GM12892 (cell line): ENCODE measurements around the gene WDR36.

Experiments used
- DNase-seq: peaks from one replicate; pipeline ENCODE4 v3.0.0; 2011; ENCODE audit not compliant: insufficient read length
- FAIRE-seq: peaks from 2 replicates; lab custom pipeline; 2011; peaks lifted over from hg19 to GRCh38; lab: Jason Lieb, UNC
- POLR2A ChIP-seq: IDR thresholded peaks from 2 replicates; pipeline ENCODE4 v1.6.1; 2011; ENCODE audit warnings: low read depth, low read length, control low read depth
- POLR2AphosphoS5 ChIP-seq: IDR thresholded peaks from 2 replicates; pipeline ENCODE4 v1.6.1; 2011; ENCODE audit warnings: low read depth, low read length, control low read depth
- TAF1 ChIP-seq: IDR thresholded peaks from 2 replicates; pipeline ENCODE4 v1.6.1; 2011; ENCODE audit warnings: low read depth, mild to moderate bottlenecking, control low read depth, low read length, borderline replicate concordance

Gene WDR36

DNA sequence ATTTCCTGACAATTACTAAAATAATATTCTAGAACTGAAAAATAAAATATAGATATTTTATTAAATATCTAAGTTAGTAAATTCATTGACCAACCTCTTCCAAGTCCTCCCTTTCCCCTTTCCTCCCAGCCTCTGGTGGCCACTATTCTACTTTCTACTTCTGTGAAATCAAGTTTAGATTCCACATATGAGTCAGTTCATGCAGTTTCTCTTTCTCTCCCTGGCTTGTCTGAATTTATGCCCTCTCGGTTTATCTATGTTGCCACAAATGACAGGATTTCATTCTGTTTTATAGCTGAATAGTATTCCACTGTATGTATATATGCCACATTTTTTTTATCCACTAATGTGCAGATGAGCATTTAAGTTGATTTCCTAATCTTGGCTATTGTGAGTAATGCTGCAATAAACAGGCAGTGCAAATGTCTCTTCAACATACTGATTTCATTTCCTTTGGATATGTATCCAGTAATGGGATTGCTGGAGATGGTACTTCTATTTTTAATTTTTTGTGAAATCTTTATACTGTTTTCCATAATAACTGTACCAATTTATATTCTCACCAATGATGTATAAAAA lies 52.3 kb downstream of the WDR36 start:
- TF ChIP-seq POLR2AphosphoS5 (no peak), POLR2A (no peak), TAF1 (no peak)
- FAIRE-seq, result peak; percentile 83
- no peak for DNase-seq

GRCh38 chr5:111146053-111146452 lies 53.9 kb downstream of the WDR36 start:
- no peak for TF ChIP-seq POLR2A
- no peak for TF ChIP-seq TAF1
- TF ChIP-seq POLR2AphosphoS5, result no peak
- no peak for DNase-seq
- FAIRE-seq, result no peak

DNA sequence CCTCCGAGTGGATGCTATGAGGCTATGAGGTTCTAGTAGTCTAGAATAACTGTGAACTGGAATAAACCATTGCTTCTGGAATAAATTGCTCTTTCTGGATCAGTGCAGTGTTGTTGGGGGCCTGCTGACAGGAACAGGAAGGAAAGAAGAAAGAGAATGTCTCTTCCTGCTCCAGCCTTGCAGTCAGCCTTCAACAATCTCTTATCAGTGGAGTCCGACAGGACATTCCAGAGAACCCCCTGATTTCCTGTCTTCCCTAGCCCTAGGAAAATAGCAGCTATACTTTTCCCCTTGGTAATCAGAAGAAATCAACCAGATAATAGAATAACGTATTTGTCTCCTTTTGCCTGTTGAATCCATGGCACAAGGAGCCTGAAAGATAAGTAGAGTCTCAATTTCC lies 55.4 kb downstream of the WDR36 start:
- DNase-seq (no peak), FAIRE-seq (no peak)
- TF ChIP-seq TAF1, result no peak
- TF ChIP-seq POLR2A, result no peak
- TF ChIP-seq POLR2AphosphoS5, result no peak

GRCh38 chr5:111151998-111152397 lies 59.9 kb downstream of the WDR36 start:
- FAIRE-seq (no peak), DNase-seq (no peak)
- TF ChIP-seq POLR2AphosphoS5 (no peak), TAF1 (no peak), POLR2A (no peak)

- no peak for FAIRE-seq
- no peak for DNase-seq
- TF ChIP-seq POLR2A (no peak), TAF1 (no peak), POLR2AphosphoS5 (no peak)
Observed at GRCh38 chr5:111153483-111153882, 61.3 kb downstream of the WDR36 start.

DNA sequence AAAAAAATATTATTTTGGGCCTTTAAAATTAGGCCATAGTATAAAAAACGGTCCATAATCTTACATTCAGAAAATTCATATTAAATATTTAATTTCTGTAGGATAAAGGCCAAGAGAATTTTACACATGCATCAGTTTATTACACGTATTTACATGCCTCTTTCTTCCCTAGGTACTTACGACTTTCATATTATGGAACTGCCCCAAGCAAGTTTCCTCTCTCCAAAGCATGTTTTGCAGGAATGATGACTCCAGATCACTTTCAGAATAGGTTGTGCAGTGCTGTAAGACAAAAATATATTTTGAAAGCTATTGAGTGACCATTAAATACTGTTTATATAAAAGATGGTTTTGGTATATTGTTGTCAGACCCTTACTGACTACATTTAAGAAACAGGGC lies 61.8 kb downstream of the WDR36 start:
- DNase-seq (no peak), FAIRE-seq (no peak)
- TF ChIP-seq POLR2AphosphoS5 (no peak), TAF1 (no peak), POLR2A (no peak)

- peak; percentile 96 for FAIRE-seq
- DNase-seq, result no peak
Observed at GRCh38 chr5:111158105-111158744, 66.1 kb downstream of the WDR36 start.

GRCh38 chr5:111159845-111160244 lies 67.7 kb downstream of the WDR36 start:
- no peak for FAIRE-seq
- DNase-seq, result no peak
- TF ChIP-seq POLR2A (no peak), TAF1 (no peak), POLR2AphosphoS5 (no peak)

More at GRCh38 chr5:111158105-111158744, 66.1 kb downstream of the WDR36 start:
- no peak for TF ChIP-seq POLR2AphosphoS5
- TF ChIP-seq POLR2A, result no peak
- no peak for TF ChIP-seq TAF1

DNA sequence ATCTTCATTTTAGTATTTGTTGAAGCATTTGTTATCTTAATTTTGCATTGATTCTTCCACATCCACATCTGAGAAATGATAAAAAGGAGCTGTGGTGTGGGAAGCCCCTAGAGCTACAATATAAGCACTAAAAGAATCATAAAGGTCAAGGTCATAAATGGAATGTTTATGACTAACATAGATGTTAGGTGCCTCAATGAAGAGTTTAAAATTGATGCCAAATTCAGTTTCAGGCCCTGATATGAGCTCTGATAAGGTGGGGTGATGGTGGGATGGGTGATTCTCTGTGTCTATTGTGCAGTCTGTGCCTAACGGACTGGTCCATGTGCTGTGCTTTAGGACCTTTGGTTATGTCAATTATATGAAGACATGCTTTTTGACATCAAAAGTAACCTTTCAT lies 70.9 kb downstream of the WDR36 start:
- FAIRE-seq (no peak), DNase-seq (no peak)
- TF ChIP-seq POLR2A (no peak), POLR2AphosphoS5 (no peak), TAF1 (no peak)

DNA sequence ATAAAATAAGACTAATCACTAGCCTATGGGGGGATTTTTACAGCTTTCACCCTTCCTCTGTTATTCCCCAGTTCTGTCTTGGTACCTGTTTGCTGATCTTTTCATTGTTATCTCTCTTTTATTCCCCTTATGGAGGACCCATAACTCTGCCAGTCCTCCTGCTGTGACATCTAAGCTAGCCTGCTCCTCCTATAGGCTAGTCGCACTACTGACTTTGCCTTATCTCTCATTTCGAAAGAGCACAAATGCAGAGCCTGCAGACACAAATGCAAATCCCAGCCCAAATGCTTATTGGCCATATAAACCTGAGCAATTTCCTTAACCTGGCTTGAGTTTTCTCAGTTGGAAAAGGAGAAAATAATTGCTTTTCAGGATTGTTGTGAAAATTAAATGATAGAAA lies 72.9 kb downstream of the WDR36 start:
- TF ChIP-seq POLR2AphosphoS5 (no peak), POLR2A (no peak), TAF1 (no peak)
- FAIRE-seq (no peak), DNase-seq (no peak)

DNA sequence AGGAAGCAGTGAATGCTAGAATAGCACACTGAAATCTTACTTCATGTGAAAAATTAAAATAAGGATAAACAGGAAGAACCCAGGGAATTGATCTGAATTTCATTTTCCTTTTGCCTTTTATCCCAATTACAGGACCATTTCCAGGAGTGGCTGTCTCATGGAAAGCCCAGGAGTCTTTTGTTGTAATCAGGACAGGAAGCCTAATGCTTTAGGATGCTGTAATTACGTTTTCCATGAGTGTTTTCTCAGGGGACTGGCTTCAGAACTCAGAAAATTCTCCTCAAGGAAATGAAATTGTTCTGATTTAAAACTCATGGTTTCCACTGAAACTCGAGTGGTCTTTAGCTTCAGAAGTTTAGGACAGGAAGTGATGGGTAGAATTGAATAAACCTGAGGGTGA lies 75.4 kb downstream of the WDR36 start:
- DNase-seq, result no peak
- TF ChIP-seq POLR2AphosphoS5 (no peak), POLR2A (no peak), TAF1 (no peak)
- no peak for FAIRE-seq

DNA sequence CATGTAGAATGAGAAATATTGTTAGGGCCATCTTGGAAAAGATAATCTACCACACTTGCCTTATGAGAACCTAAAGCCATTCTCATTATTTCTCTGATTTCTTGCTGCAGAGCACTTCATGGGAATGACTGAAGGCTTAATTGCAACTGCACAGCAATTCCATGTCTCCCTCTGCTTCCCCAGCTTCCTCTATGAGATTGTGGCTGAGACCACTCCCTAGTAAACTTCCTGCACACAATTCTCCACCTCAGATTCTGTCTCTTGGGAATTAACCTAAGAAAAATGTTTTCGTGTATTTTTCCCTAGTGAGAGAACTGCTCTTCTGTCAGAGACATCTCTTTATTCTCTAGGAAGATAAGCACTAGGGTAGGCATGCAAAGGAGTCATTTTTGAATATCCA lies 76.5 kb downstream of the WDR36 start:
- FAIRE-seq (no peak), DNase-seq (no peak)
- no peak for TF ChIP-seq TAF1
- TF ChIP-seq POLR2A, result no peak
- TF ChIP-seq POLR2AphosphoS5, result no peak

GRCh38 chr5:111169269-111169668 lies 77.1 kb downstream of the WDR36 start:
- TF ChIP-seq POLR2AphosphoS5 (no peak), POLR2A (no peak), TAF1 (no peak)
- DNase-seq (no peak), FAIRE-seq (no peak)
